ENCODE data around the gene MECP2.

GRCh38 chrX:154121961-154122360 lies 24.4 kb upstream of the MECP2 start:
- TF ChIP-seq ZNF441 (CRISPR knock-in tag; IDR thresholded peaks at IDR 0.05; ENCODE audit: borderline replicate concordance) (no peak), ZNF24 (IDR thresholded peaks at IDR 0.05) (no peak), TCF12 (IDR thresholded peaks at IDR 0.05) (no peak), TCF12 (CRISPR knock-in tag; IDR thresholded peaks at IDR 0.05) (no peak), GABPA (IDR thresholded peaks at IDR 0.05; ENCODE audit: low read depth, low read length) (no peak), GABPA (CRISPR knock-in tag; IDR thresholded peaks at IDR 0.05; ENCODE audit: low read depth) (no peak)
